GM21786 (cell line): Measurements from ENCODE around the gene MLX.
"Not testable (repeated sequence)": the region's sequence is repeated elsewhere in the genome, so short reads cannot be mapped to it uniquely, and the experiment has no call there.

Source experiments
- ATAC-seq: cut with Tn5 transposase; IDR thresholded peaks from one replicate; pipeline ENCODE4 v1.9.1; 2021; ENCODE audit not compliant: unreplicated experiment

Gene MLX

GRCh38 chr17:42617956-42618431 lies 51.1 kb downstream of the MLX start:
- ATAC-seq = no peak

DNA sequence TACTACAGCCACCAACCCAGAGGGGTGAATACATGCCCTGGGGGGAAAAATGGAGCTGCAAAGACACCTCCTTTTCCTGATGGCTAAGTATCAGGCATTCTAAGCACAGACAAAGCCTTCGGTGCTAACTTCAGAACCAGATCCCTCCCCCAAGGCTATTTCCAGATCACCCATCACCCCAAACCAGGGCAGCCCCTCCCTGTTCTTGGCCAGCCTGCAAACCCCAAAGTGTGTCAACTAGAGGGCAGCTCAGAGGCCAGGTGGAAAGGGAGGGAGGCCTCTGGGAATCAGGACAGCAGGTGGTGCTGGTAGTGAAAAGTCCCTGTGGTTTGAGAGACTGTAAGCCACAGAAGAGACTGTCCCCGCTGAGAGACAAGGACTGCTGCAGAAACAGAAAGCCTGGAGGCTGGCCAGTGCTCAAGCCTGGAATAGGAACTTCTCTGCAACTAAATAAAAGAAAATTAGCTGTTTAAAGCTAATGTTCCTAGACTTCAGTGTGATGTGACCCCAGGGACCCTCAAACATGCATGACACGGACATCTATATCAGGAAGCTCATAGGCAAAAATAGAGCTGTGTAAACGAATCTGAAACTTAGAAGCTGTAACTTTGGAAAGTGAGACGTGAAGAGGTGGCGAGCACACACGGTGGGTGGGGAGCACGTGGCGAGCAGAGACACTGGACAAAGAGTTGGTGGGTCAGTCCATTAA lies 51.7 kb downstream of the MLX start:
- ATAC-seq = peak; percentile 65

- ATAC-seq = not testable (repeated sequence)
Observed at GRCh38 chr17:42621987-42622386, 55.1 kb downstream of the MLX start.
